GM19463 (cell line): ENCODE measurements around the gene CCRL2.
"Not testable (repeated sequence)": the region's sequence is repeated elsewhere in the genome, so short reads cannot be mapped to it uniquely, and the experiment has no call there.

Experiments used
- ATAC-seq: cut with Tn5 transposase; IDR thresholded peaks from one replicate; pipeline ENCODE4 v1.9.1; 2021; ENCODE audit warnings: mild to moderate bottlenecking, moderate library complexity; ENCODE audit not compliant: unreplicated experiment

Gene CCRL2

GRCh38 chr3:46380471-46381221 is 26.4 kb upstream of the CCRL2 start:
- no peak for ATAC-seq

- ATAC-seq, result no peak
Observed at GRCh38 chr3:46381625-46382024, 25.4 kb upstream of the CCRL2 start.

GRCh38 chr3:46383211-46383950 is 23.7 kb upstream of the CCRL2 start:
- no peak for ATAC-seq

- ATAC-seq, result no peak
Observed at GRCh38 chr3:46383951-46384330, 23.1 kb upstream of the CCRL2 start.

GRCh38 chr3:46386205-46386604 is 20.9 kb upstream of the CCRL2 start:
- no peak for ATAC-seq

- not testable (repeated sequence) for ATAC-seq
Observed at GRCh38 chr3:46388847-46389246, 18.2 kb upstream of the CCRL2 start.

GRCh38 chr3:46389306-46389705 is 17.8 kb upstream of the CCRL2 start:
- ATAC-seq, result no peak

GRCh38 chr3:46391526-46391925 is 15.5 kb upstream of the CCRL2 start:
- not testable (repeated sequence) for ATAC-seq

GRCh38 chr3:46393011-46393410 is 14.0 kb upstream of the CCRL2 start:
- ATAC-seq, result no peak

GRCh38 chr3:46393554-46394434 is 13.3 kb upstream of the CCRL2 start:
- no peak for ATAC-seq

- ATAC-seq, result no peak
Observed at GRCh38 chr3:46395210-46395661, 11.8 kb upstream of the CCRL2 start.

GRCh38 chr3:46395766-46396530 is 11.1 kb upstream of the CCRL2 start:
- no peak for ATAC-seq

- no peak for ATAC-seq
Observed at GRCh38 chr3:46397111-46397510, 9.9 kb upstream of the CCRL2 start.

- no peak for ATAC-seq
Observed at GRCh38 chr3:46398186-46398955, 8.7 kb upstream of the CCRL2 start.

GRCh38 chr3:46399098-46399497 is 8.0 kb upstream of the CCRL2 start:
- ATAC-seq, result no peak

GRCh38 chr3:46399557-46399956 is 7.5 kb upstream of the CCRL2 start:
- ATAC-seq, result no peak

GRCh38 chr3:46400000-46400734 is 6.9 kb upstream of the CCRL2 start:
- ATAC-seq, result no peak

GRCh38 chr3:46400846-46401245 is 6.2 kb upstream of the CCRL2 start:
- ATAC-seq, result no peak

GRCh38 chr3:46401579-46401978 is 5.5 kb upstream of the CCRL2 start:
- no peak for ATAC-seq
